Measurements from ENCODE around the gene AQP11.

AQP11 gene

DNA sequence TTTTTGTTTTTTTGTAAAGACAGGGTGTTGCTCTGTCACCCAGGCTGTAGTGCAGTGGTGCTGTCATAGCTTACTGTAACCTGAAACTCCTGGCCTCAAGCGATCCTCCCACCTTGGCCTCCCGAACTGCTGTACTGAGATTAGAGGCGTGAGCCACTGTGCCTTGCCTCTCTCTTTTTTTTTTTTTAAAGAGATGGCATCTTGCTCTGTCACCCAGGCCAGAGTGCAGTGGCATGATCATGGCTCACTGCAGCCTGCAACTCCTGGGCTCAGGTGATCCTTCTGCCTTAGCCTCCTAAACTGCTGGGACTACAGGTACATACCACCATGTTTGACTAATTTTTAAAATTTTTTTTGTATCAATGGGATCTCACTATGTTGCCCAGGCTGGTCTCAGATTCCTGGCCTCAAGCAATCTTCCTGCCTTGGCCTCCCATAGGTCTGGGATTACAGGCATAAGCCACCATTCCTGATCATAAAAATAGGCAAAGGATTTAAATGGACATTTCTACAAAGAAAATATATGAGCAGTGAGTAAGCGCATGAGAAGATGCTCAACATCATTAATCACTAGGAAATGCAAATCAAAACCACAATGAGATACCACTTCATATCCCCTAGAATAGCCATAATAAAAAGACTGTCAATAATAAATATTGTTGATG lies 65.1 kb downstream of the AQP11 start:
- no peak for DNase-seq (ENCODE audit: low read depth in 1 of 2, low spot score in 1 of 2)
- TF ChIP-seq CTCF (IDR thresholded peaks at IDR 0.05; ENCODE audit: insufficient read depth, low read length) = no peak
- TF ChIP-seq SPI1 (IDR thresholded peaks at IDR 0.05; ENCODE audit: borderline replicate concordance, low read depth) = no peak
- TF ChIP-seq, protein P1, sequence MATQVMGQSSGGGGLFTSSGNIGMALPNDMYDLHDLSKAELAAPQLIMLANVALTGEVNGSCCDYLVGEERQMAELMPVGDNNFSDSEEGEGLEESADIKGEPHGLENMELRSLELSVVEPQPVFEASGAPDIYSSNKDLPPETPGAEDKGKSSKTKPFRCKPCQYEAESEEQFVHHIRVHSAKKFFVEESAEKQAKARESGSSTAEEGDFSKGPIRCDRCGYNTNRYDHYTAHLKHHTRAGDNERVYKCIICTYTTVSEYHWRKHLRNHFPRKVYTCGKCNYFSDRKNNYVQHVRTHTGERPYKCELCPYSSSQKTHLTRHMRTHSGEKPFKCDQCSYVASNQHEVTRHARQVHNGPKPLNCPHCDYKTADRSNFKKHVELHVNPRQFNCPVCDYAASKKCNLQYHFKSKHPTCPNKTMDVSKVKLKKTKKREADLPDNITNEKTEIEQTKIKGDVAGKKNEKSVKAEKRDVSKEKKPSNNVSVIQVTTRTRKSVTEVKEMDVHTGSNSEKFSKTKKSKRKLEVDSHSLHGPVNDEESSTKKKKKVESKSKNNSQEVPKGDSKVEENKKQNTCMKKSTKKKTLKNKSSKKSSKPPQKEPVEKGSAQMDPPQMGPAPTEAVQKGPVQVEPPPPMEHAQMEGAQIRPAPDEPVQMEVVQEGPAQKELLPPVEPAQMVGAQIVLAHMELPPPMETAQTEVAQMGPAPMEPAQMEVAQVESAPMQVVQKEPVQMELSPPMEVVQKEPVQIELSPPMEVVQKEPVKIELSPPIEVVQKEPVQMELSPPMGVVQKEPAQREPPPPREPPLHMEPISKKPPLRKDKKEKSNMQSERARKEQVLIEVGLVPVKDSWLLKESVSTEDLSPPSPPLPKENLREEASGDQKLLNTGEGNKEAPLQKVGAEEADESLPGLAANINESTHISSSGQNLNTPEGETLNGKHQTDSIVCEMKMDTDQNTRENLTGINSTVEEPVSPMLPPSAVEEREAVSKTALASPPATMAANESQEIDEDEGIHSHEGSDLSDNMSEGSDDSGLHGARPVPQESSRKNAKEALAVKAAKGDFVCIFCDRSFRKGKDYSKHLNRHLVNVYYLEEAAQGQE (IDR thresholded peaks at IDR 0.05; ENCODE audit: insufficient replicate concordance, low read depth) = no peak
- no peak for TF ChIP-seq POLR2AphosphoS5 (IDR thresholded peaks at IDR 0.05; ENCODE audit: low read depth)
- no peak for TF ChIP-seq GABPA (IDR thresholded peaks at IDR 0.05; ENCODE audit: low read depth)
- Histone ChIP-seq H3K27ac (replicated peaks) (no peak overlapping the region), H3K27me3 (ENCODE audit: insufficient read depth, poor library complexity, severe bottlenecking) (no peaks in the 10 kb centered on the region), H3K4me3 (replicated peaks; ENCODE audit: insufficient read depth, low read length) (no peak overlapping the region)

DNA sequence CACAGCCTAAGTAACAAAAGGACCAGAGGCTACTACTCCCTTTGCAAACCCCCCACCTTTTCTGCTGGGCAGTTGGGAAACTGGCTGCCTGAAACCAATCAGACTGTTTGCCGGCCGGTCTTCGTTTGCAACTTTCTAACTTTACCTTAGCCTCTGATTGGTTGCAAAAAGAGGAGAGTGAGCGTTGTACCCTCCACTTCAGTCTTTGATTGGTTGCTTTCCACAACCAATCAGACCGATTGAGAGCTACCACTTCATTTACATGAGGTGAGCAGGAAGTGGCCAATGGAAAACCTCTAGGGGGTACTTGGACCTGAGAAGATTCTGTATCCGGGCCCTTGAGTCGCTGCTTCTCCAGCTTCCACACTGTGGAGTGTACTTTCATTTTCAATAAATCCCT lies 66.6 kb downstream of the AQP11 start:
- DNase-seq (ENCODE audit: low read depth in 1 of 2, low spot score in 1 of 2) = no peak
- no peak overlapping the region for H3K27ac ChIP-seq (replicated peaks)
- TF ChIP-seq SPI1 (IDR thresholded peaks at IDR 0.05; ENCODE audit: borderline replicate concordance, low read depth) (no peak), GABPA (IDR thresholded peaks at IDR 0.05; ENCODE audit: low read depth) (no peak), CTCF (IDR thresholded peaks at IDR 0.05; ENCODE audit: insufficient read depth, low read length) (no peak), POLR2AphosphoS5 (IDR thresholded peaks at IDR 0.05; ENCODE audit: low read depth) (no peak)
- TF ChIP-seq, protein P1 (IDR thresholded peaks at IDR 0.05; ENCODE audit: insufficient replicate concordance, low read depth) = no peak
- H3K4me3 ChIP-seq (replicated peaks; ENCODE audit: insufficient read depth, low read length) = no peak overlapping the region
- no peaks in the 10 kb centered on the region for H3K27me3 ChIP-seq (ENCODE audit: insufficient read depth, poor library complexity, severe bottlenecking)

- DNase-seq (ENCODE audit: low read depth in 1 of 2, low spot score in 1 of 2) = no peak
- H3K4me3 ChIP-seq (replicated peaks; ENCODE audit: insufficient read depth, low read length) = no peak overlapping the region
- H3K27ac ChIP-seq (replicated peaks) = no peak overlapping the region
- no peaks in the 10 kb centered on the region for H3K27me3 ChIP-seq (ENCODE audit: insufficient read depth, poor library complexity, severe bottlenecking)
- TF ChIP-seq CTCF (IDR thresholded peaks at IDR 0.05; ENCODE audit: insufficient read depth, low read length) (no peak), POLR2AphosphoS5 (IDR thresholded peaks at IDR 0.05; ENCODE audit: low read depth) (no peak), SPI1 (IDR thresholded peaks at IDR 0.05; ENCODE audit: borderline replicate concordance, low read depth) (no peak), GABPA (IDR thresholded peaks at IDR 0.05; ENCODE audit: low read depth) (no peak)
- TF ChIP-seq, protein P1 (IDR thresholded peaks at IDR 0.05; ENCODE audit: insufficient replicate concordance, low read depth) = no peak
Observed at GRCh38 chr11:77658213-77659013, 68.7 kb downstream of the AQP11 start.
